GM21619 (cell line): ENCODE data around the gene TM7SF3.
"Not testable (repeated sequence)": the region's sequence is repeated elsewhere in the genome, so short reads cannot be mapped to it uniquely, and the experiment has no call there.

Experiments
- ATAC-seq: cut with Tn5 transposase; IDR thresholded peaks from one replicate; pipeline ENCODE4 v1.9.1; 2021; ENCODE audit not compliant: unreplicated experiment

The TM7SF3 gene

DNA sequence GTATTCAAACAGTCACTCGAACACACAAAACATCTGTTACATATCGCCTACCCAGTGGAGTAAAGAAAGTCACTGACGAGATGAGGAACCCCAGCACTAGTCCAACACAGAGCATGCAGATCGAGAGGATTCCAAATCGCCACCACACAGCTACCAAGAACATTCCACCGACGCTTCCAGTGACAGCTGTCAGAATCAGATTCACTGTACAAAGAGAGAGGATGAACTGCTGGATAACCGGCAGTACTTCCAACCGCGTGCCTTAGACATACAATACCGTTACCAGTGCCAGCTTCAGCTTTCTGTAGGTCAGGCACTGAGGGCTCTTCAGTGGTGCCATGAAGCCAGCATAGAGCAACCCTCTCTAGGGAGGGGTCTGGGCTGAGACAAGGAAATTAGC is 34.5 kb downstream of the TM7SF3 start:
- no peak for ATAC-seq

DNA sequence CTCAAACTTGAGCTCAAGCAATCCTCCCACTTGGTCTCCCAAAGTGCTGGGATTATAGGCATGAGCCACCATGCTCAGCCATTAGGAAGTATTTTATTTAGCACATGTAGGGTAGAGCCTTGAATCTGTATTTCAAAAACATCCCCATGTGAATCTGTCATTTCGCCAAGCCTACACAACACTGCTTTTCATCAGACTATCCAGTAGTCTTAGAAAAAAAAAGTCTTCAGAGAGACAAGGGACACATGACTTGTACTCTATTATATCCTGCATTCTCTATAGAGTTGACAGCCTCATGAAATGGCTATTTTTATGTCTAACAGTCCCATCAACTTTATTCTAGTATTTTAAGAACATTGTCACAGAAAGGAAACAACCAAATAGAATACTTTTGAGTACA is 35.4 kb downstream of the TM7SF3 start:
- no peak for ATAC-seq

DNA sequence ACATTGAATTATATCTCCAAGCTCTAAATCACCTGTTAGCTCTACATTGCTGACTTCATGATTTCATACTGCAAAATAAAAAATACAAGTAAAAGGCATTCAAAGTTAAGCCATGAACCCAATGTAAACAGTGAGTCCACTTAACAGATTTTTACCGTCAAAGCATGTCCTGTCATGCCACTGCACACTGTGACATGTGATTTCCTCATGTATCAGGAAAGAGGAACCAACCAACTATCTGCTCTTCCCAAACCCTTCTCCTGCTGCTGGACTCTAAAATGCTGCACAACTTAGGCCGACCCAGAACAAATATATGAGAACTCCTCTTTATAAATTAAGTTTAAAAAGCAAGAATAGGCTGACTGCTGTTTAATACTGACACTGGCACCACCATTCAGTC is 37.5 kb downstream of the TM7SF3 start:
- ATAC-seq = no peak

DNA sequence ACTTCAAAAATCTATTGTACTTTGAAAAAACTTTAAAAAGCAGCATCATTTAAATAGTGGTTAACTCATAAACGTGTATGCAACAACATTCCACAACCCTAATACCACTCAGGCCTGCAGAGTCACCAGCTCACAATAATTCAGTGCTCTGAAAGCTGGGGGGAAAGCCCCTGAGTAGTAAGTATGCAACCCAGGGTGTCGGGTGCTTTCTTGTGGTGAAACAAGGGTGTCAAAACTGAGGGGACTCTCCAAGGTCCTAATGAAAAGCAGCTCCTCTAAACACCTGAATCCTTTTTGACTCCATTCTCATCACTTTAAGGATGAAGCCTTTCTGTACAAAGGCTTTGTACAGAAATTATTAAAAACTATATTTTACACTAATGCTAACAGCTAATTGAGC is 42.2 kb downstream of the TM7SF3 start:
- peak; percentile 98 for ATAC-seq

DNA sequence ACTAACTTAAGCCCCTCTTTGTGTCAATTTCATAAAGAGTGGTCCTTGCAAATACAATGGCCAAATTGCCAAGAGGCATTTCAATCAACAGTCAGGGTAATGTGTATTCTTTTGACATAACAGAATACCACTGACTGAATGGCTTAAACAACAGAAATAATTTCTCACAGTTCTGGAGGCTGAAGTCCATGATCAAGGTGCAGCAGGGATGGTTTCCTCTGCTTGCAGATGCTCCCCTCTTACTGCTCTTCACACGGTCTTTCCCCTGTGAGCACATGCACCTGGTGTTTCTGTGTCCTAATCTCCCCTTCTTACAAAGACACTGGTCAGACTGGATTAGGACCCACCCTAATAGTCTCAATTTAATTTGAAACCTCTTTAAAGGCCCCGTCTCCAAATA is 44.0 kb downstream of the TM7SF3 start:
- ATAC-seq = no peak

DNA sequence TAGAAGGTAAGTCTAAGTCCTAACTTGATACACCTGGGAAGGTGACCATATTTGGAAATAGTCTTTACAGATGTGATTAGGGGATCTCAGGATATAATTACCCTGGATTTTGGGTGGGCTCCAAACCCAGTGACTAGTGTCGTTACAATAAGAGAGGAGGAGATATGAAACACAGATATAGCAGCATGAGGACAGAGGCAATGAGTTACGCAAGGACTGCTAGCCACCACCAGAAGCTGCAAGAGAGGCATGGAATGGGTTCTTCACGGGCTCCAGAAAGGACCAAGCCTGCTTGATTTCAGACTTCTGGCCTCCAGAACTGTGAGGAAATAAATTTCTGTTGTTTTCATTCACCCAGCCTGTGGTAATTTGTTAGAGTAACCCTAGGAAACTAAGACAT is 47.3 kb downstream of the TM7SF3 start:
- no peak for ATAC-seq

DNA sequence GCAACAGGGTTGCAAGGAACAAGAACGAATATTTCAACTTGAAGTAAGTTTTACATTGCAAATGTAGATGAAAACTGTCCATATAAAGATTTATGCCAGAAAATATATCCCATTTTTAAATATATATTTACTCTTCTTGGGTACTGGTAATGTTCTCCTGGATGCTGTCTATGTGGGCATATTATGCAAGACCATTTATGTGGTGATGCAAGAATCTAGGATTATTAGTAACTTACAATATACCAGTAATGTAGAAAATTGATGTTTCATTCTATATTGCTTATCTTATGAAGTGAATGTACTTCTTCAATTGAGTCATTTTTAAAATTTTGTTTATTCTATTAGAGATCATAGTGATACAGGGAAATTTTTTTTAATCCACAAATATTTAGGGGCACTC is 50.8 kb downstream of the TM7SF3 start:
- ATAC-seq = no peak

DNA sequence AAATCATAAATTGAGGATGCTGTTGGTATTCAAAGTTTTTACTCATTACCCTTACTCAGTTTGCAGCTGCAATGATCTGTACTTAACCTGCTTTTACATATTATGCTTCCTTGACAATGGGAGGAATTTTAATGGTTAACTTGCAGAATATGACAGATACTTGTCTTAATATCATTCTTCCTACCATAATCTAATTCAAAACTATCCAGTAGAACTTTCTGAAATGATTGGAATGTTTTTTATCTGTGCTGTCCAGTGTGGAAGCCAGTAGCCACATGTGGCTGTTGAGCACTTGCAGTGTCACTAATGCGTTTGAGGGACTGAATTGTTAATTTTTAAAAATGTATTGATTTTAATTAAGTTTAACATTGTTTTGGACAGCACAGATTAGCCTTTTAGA is 52.4 kb downstream of the TM7SF3 start:
- ATAC-seq = no peak

DNA sequence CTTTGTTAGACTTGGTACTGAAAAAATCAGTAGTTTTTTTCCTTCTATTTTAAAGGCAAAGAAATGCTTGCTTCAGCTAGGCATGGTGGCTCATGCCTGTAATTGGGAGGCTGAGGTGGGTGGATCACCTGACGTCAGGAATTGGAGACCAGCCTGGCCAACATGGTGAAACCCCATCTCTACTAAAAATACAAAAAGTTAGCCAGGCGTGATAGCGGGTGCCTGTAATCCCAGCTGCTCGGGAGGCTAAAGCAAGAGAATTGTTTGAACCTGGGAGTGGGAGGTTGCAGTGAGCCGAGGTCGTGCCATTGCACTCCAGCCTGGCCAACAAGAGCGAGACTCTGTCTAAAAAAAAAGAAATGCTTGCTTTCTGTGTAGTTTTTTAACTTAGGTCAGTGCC is 52.8 kb downstream of the TM7SF3 start:
- not testable (repeated sequence) for ATAC-seq

DNA sequence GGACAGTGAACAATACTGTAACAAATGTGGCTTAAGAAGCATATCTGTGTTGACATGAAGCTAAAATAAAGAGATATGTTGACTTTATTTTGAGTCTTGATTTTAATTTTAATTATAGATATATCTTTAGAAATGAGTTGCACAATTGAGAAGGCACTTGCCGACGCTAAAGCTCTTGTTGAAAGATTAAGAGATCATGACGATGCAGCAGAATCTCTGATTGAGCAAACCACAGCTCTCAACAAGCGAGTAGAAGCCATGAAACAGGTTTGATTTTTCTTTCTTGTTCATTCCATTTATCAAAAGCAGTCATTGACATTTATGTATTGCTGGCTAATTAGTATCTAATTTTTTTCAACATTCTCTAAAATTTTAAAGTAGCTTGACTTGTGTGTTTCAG is 60.2 kb downstream of the TM7SF3 start:
- ATAC-seq = no peak

DNA sequence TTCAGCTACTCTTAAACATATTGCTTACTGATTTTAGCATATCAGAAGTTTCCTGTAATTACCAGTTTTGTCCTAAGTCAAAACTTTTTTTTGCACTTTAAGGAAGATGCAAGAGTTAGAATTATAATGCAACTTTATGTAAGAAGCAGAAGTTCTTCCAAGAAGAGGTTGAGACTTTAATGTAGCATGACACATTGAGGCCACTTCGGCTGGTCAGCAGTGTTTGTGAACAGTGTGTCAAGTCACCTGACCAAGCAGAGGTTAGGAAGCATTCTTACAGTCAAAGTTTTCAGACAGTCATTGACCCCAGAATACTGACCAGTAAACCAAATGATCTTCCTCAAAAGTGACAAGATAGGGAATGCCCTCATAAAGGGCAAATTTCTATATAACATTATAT is 60.7 kb downstream of the TM7SF3 start:
- no peak for ATAC-seq

DNA sequence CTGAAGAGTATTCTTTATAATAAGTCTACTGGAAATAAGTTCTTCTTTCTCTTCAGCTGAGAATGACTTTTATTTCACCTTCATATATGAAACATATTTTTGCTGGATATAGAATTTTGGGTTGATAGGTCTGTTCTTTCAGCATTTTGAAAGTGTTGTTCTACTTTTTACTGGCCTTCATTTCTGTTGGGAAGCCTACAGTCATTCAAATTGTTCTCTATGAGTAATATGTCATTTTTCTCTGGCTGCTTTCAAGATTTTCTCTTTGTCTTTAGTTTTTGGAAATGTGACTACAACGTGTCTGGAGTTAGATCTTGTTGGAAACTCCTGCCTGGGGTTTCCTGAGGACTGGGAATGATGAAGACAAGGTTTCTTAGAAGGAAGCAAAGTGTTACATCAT is 65.9 kb downstream of the TM7SF3 start:
- no peak for ATAC-seq

DNA sequence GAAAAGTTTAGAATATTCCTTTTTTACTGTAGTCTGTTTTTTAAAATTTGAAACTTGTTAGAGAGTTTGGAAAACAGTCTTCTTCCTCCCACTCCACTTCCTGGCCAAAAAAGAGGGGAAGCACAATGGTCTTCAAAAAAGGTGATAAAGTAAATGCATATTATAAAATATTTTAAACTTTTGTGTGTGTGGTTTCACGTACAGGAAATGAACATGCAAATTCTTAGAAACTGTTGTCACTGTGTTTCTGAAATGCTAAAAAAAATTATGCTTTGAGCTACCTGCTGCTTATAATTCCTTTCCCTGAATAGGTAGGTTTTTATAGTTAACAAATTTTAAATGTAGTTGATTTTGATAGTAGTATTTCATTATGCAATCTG is 73.0 kb downstream of the TM7SF3 start:
- ATAC-seq = no peak

DNA sequence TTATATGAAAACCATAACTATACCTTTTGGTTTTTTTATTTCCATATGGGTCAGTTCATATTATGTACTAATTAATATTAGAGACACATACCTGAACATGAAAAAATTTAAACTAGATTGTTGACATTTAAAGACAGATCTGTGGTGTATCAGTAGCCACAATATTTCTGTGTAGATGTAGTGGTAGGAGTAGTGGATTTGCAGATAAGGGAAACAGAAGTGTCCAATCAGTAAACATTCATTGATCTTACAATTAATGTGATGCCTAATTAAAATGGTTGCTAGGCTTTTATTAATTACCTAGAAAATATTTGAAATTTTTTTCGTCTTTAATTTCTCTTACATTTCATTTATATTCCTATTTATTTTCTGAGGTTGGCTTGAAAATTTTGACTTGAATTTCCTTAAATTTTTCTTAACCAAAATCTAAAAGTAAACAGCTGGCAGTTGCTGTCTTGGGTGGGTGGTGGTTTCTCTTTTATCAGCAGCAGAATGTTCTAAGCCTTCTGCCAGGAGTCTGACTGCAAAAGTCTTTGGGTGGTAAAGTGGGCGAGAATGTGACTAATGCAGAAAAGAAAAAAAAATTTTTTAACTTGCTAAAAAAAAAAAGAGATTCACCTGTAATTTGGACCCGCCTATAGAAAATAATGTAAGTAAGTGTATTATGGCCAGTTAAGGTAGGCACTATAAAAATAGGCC is 73.5 kb downstream of the TM7SF3 start:
- no peak for ATAC-seq

DNA sequence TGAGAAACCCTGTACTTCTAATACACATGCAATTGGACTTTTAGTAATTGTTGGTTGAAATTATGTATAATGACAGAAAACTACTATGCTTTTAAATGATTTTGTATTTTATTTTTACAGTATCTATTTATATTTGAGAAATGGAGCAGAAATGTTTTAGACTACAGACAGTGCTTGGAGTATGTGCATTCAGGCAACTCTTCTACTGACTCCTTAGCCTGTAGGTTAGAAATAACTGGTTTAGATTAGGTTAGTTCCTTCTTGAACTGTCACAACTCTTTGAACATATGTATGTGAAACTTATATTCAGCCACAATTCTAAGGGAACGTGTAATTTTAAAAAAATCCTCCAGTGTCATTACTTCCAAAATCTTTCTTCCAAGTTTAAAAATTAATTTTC is 74.2 kb downstream of the TM7SF3 start:
- no peak for ATAC-seq

DNA sequence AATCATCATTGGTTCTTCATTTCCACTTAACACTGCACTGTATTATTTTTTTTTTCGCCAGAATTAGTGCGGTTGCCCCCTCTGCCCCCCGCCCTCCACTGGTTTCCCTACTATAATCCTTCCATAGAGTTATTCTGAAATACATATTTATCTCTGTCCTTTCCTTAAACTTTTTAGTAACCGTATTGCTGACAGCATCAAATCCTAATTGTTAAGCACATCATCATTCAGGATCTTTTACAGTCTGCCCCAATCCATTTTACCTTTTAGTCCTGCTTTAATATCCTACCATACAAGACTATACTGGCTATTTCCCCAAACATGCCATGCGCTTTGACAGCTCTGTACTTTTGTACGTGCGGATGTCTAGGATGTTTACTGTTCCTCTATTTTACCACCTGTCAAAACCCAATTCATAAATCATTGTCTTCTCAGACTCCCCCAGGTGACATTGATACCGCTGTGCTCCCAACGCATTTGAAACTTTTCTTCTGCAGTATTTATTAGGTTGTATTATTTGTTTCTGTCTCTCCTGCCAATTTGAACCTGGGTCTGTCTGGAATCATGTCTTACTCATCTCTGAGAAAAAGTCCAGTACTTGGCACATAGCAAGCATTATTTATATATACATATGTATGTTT is 74.9 kb downstream of the TM7SF3 start:
- no peak for ATAC-seq

DNA sequence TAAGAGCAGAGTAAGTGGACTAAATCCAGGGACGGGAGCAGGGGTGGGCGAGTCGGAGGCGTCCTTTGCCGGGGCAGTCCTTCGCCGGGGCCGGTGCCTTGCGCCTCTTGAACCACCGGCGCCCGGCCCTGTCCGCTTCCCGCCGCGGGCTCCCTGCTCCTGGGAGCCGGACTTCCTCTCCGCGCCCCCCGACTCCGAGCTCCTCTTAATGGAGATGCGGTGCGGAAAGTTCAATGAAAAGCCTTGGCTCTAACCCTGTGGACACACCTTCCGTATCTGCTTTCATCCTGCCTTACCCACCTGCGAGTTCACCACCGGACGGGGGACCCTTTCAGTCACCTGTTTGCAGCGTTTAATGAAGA is 75.5 kb downstream of the TM7SF3 start:
- peak; percentile 2 for ATAC-seq

DNA sequence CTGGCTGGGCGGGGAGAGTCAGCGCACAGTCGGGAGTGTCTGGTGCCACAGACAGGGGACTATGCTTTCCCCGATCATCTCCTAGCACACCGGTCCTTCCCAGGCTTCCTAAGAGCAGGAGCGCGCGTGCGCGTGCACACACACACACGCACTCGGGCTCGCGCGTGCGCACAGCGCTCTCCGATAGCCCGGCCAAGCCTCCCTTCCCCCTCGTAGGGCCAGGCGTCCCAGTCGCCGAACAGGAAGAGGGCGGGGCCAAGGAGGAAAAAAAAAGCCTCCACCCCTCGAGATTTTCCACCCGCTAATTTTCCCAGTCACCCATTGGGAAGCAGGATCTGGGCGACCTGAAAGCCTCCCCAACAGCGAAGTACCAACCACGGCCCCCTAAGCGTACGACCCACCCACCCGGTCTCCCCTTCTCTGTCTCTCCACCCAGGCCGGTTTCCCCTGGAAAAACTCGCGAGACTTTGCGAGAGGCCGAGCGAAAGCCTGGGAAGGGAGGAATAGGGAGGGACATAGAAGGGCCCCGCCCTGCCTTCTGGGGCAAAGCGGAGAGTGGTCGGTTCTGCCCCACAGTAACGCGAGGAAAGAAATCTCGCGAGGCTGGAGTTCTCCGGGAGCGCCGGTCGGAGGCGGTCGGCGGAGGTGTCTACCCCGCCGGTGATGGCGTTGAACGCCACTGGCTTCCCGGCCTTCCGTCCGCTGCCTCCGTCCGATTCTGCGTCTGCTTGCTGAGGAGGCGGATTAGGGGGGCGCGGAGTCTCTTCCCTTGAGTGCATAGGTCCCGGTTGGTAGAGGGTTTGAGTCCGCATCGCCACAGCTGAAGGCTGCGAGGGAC is 76.1 kb downstream of the TM7SF3 start, which contains the start of the genes FGFR1OP2 and INTS13:
Gene FGFR1OP2, plus strand, starts transcription at position 608 of the 838 bp plus-strand sequence. CDS start 15,689 bp downstream, outside the sequence.
Gene INTS13, minus strand, starts transcription at position 119 of the 838 bp plus-strand sequence. CDS start 1,178 bp downstream, outside the sequence.
- peak; percentile 81 for ATAC-seq

DNA sequence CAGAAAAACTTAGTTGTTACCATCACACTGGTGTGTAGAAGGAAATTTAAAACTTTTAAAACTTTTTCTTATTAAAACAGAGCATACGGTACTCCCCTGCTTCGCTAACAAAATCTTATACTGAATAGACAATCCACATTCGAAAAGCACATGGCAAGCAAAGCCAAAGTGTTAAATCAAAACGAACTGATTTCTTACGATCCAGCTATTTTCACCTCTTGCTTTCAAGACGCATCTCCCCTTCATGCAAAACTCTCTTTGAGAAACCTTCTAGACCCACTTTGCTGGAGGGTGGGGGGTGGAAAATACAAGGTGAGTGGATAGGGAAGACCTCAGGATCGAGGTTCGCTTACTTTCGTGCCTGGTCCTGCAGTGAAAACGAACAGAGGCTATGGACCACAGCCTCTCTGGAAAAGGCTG is 76.7 kb downstream of the TM7SF3 start:
- no peak for ATAC-seq

DNA sequence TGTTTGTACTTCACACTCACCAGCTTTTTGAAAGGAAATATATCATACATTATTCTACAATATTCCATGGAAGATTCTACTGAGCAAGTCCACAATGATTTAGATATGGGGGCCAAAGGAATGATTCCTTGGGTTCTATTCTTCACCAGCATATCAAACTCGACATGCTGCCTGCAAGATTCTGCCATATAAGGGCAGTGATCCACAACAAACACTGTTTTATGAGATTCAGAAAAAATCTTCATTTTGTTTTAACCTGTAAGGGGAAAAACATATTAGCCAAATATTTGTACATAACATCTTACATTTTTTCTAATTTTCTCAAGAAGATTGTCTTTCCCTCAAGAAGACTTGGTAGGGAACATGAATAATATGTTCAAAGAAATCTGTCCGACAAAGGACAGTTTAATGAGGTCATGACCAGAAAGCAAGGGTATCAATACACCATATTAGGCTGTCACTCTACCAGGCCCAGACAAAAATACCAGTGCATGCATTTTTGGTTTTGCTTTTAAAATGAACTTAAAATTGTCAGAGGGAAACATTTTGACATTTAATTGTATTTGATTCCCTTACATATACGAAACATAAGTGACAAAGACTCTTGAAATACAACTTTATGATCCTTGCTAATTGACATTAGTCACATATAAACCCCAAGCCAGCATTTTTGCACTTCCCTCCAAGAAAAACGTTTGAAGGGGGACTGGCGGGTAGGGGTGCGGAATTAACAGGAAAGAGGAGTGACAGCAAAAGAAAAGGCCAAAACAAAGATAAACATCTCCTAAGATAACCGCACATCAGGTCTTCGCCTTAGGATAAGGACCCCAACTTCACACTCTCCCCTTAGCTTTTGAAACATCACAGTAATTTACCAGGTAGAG is 77.4 kb downstream of the TM7SF3 start:
- ATAC-seq = no peak
